D721Med (cell line): ENCODE data around the gene PTPN6.

Experiments used
- DNase-seq: peaks from one replicate; pipeline ENCODE4 v3.0.0; 2011; ENCODE audit warnings: low spot score; ENCODE audit not compliant: insufficient read length
- FAIRE-seq: peaks from 2 replicates; lab custom pipeline; 2011; peaks lifted over from hg19 to GRCh38; lab: Jason Lieb, UNC
- TF ChIP-seq, protein P1 (sequence below): IDR thresholded peaks from 2 replicates; pipeline ENCODE4 v1.5.1; 2012; ENCODE audit warnings: mild to moderate bottlenecking, control low read depth; ENCODE audit not compliant: insufficient read depth; ENCODE audit errors: missing control alignments

PTPN6 gene

DNA sequence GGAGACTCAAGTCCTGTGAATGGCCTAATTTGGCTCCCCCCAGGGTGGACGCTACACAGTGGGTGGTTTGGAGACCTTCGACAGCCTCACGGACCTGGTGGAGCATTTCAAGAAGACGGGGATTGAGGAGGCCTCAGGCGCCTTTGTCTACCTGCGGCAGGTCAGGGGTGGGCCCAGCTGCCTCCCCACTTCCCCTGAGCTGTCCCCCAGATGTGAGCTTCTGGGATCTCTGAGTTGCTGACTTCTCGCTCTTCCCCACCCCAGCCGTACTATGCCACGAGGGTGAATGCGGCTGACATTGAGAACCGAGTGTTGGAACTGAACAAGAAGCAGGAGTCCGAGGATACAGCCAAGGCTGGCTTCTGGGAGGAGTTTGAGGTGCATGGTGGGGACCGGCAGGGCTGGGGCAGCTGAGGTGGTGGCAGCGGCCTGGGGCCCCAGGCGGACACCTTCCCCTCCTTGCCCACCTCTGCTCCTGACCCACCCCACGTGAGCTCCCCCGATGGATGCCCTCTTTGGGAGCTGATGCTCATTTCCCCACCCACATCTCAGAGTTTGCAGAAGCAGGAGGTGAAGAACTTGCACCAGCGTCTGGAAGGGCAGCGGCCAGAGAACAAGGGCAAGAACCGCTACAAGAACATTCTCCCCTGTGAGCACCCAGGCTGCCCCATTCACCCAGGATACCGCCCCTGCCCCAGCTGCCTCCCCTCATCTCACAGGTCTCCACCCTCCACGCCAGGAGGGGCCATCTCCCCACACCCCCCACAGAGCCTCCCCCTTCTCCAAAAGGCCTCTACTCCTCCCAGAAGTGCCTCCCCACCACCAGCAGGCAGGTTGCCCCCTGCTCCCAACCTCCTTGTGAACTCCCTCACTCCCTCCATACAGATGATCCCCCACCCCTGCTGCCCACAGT, 4.2 kb downstream of the PTPN6 start:
- FAIRE-seq (no peak), DNase-seq (no peak)
- TF ChIP-seq, protein P1, sequence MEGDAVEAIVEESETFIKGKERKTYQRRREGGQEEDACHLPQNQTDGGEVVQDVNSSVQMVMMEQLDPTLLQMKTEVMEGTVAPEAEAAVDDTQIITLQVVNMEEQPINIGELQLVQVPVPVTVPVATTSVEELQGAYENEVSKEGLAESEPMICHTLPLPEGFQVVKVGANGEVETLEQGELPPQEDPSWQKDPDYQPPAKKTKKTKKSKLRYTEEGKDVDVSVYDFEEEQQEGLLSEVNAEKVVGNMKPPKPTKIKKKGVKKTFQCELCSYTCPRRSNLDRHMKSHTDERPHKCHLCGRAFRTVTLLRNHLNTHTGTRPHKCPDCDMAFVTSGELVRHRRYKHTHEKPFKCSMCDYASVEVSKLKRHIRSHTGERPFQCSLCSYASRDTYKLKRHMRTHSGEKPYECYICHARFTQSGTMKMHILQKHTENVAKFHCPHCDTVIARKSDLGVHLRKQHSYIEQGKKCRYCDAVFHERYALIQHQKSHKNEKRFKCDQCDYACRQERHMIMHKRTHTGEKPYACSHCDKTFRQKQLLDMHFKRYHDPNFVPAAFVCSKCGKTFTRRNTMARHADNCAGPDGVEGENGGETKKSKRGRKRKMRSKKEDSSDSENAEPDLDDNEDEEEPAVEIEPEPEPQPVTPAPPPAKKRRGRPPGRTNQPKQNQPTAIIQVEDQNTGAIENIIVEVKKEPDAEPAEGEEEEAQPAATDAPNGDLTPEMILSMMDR: no peak

DNA sequence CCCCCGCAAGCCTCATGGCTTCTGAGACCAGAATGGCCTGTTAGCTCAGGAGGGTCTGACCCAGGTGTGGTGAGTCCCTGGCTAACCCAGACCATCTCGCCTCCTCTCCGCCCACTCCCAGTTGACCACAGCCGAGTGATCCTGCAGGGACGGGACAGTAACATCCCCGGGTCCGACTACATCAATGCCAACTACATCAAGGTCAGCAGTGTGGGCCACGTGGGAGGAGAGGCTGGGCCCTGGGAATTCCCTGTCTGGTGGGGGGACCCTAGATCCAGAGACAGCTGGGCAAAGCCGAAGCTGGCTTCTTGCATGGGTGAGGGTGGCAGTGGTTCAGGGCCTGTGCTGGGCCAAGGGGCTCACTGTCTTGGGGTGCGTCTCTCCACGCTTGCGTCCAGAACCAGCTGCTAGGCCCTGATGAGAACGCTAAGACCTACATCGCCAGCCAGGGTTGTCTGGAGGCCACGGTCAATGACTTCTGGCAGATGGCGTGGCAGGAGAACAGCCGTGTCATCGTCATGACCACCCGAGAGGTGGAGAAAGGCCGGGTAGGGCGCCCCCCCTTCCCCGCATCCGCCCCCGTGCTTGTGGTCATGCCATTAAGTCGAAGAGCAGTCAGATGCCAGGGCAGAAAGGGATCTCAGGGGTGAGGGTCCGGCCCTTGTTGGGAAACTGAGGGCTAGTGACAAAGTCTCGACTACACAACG, 5.0 kb downstream of the PTPN6 start:
- FAIRE-seq (no peak), DNase-seq (no peak)
- TF ChIP-seq, protein P1: no peak

GRCh38 chr12:6957151-6957701, 6.1 kb downstream of the PTPN6 start:
- TF ChIP-seq, protein P1: no peak
- no peak for DNase-seq
- FAIRE-seq: no peak

GRCh38 chr12:6957741-6958608, 6.8 kb downstream of the PTPN6 start:
- FAIRE-seq (no peak), DNase-seq (no peak)
- TF ChIP-seq, protein P1: no peak

GRCh38 chr12:6958609-6959057, 7.5 kb downstream of the PTPN6 start:
- FAIRE-seq (no peak), DNase-seq (no peak)
- TF ChIP-seq, protein P1: no peak

DNA sequence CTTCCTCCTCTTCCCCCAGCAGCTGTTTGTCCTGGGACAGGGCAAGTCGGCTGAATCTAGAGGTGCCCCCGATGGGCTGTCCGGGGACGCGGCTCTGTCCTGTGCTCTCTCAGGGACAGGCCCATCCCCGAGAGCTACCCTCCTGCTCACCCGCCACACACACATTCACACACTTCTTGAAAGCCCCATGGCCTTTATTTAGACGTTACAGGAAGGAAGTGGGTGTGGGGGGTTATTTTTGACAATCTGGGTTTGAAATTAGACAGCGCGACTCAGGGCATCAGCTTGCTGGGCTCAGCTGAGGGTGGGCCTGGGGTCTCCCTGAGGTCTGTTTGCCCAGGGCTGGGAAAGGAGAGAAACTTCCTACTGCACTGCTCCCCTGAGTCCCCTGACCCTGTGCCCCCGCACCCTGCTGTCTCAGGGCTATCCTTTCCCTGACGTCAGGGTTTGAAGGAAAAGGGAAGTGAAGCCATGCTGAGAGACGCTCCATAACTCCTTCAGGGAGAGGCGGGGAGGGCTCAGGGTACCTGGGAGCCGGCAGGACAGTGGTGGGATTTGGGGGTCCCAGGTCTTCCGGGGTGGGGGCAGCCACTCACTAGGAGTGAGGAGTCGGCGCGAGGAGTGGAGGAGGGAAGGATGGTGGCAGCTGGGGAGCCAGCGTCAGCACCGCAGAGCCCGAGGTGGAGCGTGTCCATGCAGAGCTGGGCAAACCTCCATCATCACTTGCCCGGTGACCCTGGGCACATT, 8.1 kb downstream of the PTPN6 start:
- DNase-seq: no peak

More for the DNA sequence above, 8.1 kb downstream of the PTPN6 start:
- no peak for FAIRE-seq
- TF ChIP-seq, protein P1: no peak
